Measurements from ENCODE around the gene DIPK1B.

Gene DIPK1B

DNA sequence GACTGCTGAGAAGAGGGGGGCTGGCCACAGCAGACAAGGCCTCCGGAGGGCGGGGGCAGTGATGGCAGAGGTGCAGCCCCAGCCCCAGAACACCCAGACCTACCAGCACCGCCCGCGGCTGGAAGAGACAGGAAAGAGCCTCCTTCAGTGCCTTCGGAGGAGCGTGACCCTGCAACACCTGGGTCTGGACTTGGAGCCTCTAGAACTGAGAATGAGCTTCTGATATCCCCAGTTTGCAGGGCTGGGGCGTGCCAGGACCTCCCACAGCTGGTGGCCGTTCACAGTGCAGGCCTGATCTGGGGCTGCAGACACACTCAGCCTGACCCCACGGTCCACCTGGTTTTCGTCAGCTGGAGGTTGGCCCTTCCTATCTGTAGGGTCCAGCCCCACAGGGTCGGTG is 21.2 kb downstream of the DIPK1B start:
- H3K27ac ChIP-seq = no peak overlapping the region
- TF ChIP-seq CTCF (conservative IDR thresholded peaks at IDR 0.05) = no peak

GRCh38 chr9:136734837-136735496 is 22.6 kb downstream of the DIPK1B start:
- no peak for TF ChIP-seq CTCF (conservative IDR thresholded peaks at IDR 0.05)
- H3K27ac ChIP-seq = no peak overlapping the region

GRCh38 chr9:136735812-136736480 is 23.6 kb downstream of the DIPK1B start:
- no peak overlapping the region for H3K27ac ChIP-seq
- no peak for TF ChIP-seq CTCF (conservative IDR thresholded peaks at IDR 0.05)

DNA sequence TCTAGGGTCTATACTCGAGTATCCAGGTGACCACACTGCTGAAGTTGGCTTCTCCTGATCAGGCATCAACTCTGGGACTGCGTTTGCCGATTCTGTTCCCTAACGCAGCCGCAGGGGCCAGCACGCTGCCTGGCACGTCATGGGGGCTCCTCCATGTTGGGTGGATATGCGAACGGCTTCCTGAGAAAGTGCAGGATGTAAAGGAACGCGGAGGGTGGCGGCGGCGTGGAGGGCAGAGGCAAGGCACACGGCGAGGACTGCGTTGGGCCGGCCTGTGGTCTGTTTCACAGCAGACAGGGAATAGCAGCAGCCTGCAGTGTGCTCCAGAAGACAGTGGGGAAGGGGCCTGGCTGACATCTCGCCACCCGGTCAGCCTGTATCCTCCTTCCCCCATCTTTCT is 26.6 kb downstream of the DIPK1B start:
- TF ChIP-seq CTCF (conservative IDR thresholded peaks at IDR 0.05) = no peak
- H3K27ac ChIP-seq = no peak overlapping the region

- TF ChIP-seq CTCF (conservative IDR thresholded peaks at IDR 0.05) = no peak
- H3K27ac ChIP-seq = no peak overlapping the region
Measured at GRCh38 chr9:136739509-136739908, 27.1 kb downstream of the DIPK1B start.

DNA sequence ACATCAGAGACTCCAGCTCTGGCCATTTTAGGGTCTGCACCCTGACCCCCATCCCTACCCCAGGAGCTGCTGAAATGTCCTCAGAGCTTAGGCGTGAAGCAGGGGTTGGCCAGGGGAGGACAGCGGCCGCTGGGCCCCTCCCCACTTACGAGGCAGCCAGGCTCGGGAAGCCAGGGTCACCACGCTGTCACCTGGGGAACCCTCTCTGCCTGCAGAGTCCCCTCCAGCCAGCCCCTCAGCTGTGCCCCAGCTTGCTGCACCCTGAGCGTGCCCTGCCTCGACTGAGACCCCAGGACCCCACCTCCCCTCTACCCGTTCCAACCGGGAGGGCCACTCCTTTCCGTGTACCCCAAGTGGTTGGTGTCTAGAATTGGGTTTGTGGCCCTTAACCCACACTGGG is 27.7 kb downstream of the DIPK1B start:
- no peak overlapping the region for H3K27ac ChIP-seq
- no peak for TF ChIP-seq CTCF (conservative IDR thresholded peaks at IDR 0.05)

DNA sequence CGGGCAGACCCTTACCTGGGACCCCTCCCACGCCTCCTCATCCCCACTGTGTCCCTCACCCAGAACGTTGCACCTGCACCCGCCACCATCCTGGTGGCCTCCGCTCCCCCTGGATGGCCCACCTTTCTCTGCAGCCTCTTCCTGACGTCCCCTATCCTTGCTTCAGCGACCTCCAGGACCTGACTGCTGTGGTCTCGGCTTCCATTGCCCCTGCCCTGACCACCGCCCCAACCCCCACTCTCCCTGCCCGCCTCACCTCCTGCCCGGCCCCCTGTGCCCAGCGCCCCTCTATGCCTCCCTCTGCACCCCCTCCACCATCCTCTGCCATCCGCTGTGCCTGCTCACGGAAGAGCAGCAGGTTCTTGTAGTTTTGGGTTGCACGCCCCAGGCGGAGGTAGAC is 28.1 kb downstream of the DIPK1B start:
- no peak overlapping the region for H3K27ac ChIP-seq
- no peak for TF ChIP-seq CTCF (conservative IDR thresholded peaks at IDR 0.05)
